ENCODE measurements around the gene AIDA. TPM values are rescaled to one million over a fixed set of nuclear protein-coding genes. Genes with fewer than 3 reads are reported as not detected.

Gene AIDA
- total RNA-seq, 2 donors from 2014 or later: 36.7 to 61.4 TPM

GRCh38 chr1:222713091-222713961 is 1.0 kb upstream of the AIDA start:
- TF ChIP-seq POLR2A (IDR thresholded peaks at IDR 0.05): peak; percentile 57
- TF ChIP-seq POLR2AphosphoS5 (IDR thresholded peaks at IDR 0.05): peak; percentile 95
- no peak for TF ChIP-seq CTCF (IDR thresholded peaks at IDR 0.05)
- peak overlapping the region; percentile 49 to 64 for H3K4me3 ChIP-seq
- no peaks in the 10 kb centered on the region for H3K9me3 ChIP-seq
- no peaks in the 10 kb centered on the region for H3K4me1 ChIP-seq (replicated peaks)
- intact Hi-C loops (cut with DNase I): loop anchor here (5.0 kb wide), 1 partner anchor 46 kb away; no protein-coding TSS in a partner anchor
- under 1% methylated on average over 35 of the region's 39 CpGs for WGBS
- H3K27me3 ChIP-seq (replicated peaks; ENCODE audit: insufficient read depth): no peaks in the 10 kb centered on the region
- DNase-seq (ENCODE audit: low spot score): peak; percentile 95
- H3K27ac ChIP-seq: peak overlapping the region; percentile 98
- peaks cover 0 to 4% of the 10 kb centered on the region in 2 donors for H3K36me3 ChIP-seq

GRCh38 chr1:222711319-222712252 is 705 bp downstream of the AIDA start:
- TF ChIP-seq POLR2AphosphoS5 (IDR thresholded peaks at IDR 0.05) (no peak), CTCF (IDR thresholded peaks at IDR 0.05) (no peak), POLR2A (IDR thresholded peaks at IDR 0.05) (no peak)
- WGBS: under 1% methylated on average over 42 of the region's 42 CpGs
- Histone ChIP-seq H3K27ac (peak overlapping the region; percentile 98), H3K4me1 (replicated peaks) (no peaks in the 10 kb centered on the region), H3K27me3 (replicated peaks; ENCODE audit: insufficient read depth) (no peaks in the 10 kb centered on the region), H3K36me3 (no peaks in the 10 kb centered on the region), H3K4me3 (peak overlapping the region; percentile 49 to 64), H3K9me3 (no peaks in the 10 kb centered on the region)
- DNase-seq (ENCODE audit: low spot score): peak; percentile 40
- intact Hi-C loops (cut with DNase I): loop anchor here (1.0 to 5.0 kb wide), 2 partner anchors 44 to 67 kb away; no protein-coding TSS in a partner anchor

GRCh38 chr1:222709700-222710153 is 2.6 kb downstream of the AIDA start:
- no peaks in the 10 kb centered on the region for H3K4me1 ChIP-seq (replicated peaks)
- no peak overlapping the region for H3K4me3 ChIP-seq
- intact Hi-C loops (cut with DNase I): loop anchor here (5.0 kb wide), 1 partner anchor 42 kb away; no protein-coding TSS in a partner anchor
- no peaks in the 10 kb centered on the region for H3K27me3 ChIP-seq (replicated peaks; ENCODE audit: insufficient read depth)
- no peaks in the 10 kb centered on the region for H3K9me3 ChIP-seq
- WGBS: 86% methylated on average over 5 of the region's 5 CpGs
- TF ChIP-seq POLR2A (IDR thresholded peaks at IDR 0.05) (no peak), CTCF (IDR thresholded peaks at IDR 0.05) (no peak), POLR2AphosphoS5 (IDR thresholded peaks at IDR 0.05) (no peak)
- no peak for DNase-seq (ENCODE audit: low spot score)
- no peaks in the 10 kb centered on the region for H3K36me3 ChIP-seq
- H3K27ac ChIP-seq: no peak overlapping the region

- DNase-seq (ENCODE audit: low spot score): no peak
- no peak overlapping the region for H3K27ac ChIP-seq
- no peaks in the 10 kb centered on the region for H3K36me3 ChIP-seq
- no peaks in the 10 kb centered on the region for H3K27me3 ChIP-seq (replicated peaks; ENCODE audit: insufficient read depth)
- no peaks in the 10 kb centered on the region for H3K4me1 ChIP-seq (replicated peaks)
- no peak overlapping the region for H3K4me3 ChIP-seq
- intact Hi-C loops (cut with DNase I): no loop called here
- TF ChIP-seq CTCF (IDR thresholded peaks at IDR 0.05): no peak
- no peak for TF ChIP-seq POLR2A (IDR thresholded peaks at IDR 0.05)
- no peak for TF ChIP-seq POLR2AphosphoS5 (IDR thresholded peaks at IDR 0.05)
- H3K9me3 ChIP-seq: no peaks in the 10 kb centered on the region
- WGBS: 73% methylated on average over 4 of the region's 4 CpGs
These were observed 5.5 kb downstream of the AIDA start for GRCh38 chr1:222706815-222707214.
